GM10248 (cell line): ENCODE measurements around the gene EDNRB.

Experiments
- CTCF ChIA-PET: fragments of 300-600 bp; sonication (Branson Sonifier 250); formaldehyde crosslinking; extraction: SDS; loops from one replicate; lab custom pipeline; 2021; ENCODE audit warnings: antibody characterized with exemption; lab: Yijun Ruan, JAX
- POLR2A ChIA-PET: fragments of 350-650 bp; sonication (Branson Sonifier 250); formaldehyde crosslinking; extraction: SDS; loops from one replicate; lab custom pipeline; 2020; ENCODE audit warnings: antibody characterized with exemption; lab: Yijun Ruan, JAX
- DNase-seq: peaks from one replicate; pipeline ENCODE4 v3.0.0; 2012; ENCODE audit errors: extremely low spot score
- TF ChIP-seq, protein P1 (sequence below): IDR thresholded peaks from 2 replicates; pipeline ENCODE4 v1.5.1; 2012; ENCODE audit warnings: mild to moderate bottlenecking, low read depth; ENCODE audit errors: extremely low read depth, missing control alignments, control extremely low read depth

EDNRB gene

DNA sequence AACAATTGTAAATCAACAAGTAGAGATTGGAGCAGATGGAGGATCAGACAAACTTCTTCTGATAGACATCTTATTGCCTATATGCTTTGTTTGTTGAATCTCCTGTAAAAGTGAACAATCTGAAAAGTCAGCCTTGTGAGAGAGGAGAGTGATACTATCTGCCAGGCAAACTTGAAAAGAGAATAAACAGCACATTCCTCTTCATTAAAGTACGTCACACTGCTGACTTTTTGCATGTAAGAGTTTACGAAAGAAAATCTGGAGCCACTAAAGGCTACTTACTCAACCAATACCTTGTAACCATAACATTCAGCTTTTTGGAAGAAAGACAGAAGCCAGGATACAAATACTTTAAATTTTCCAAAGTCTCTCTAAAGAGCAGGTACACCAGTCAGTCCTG lies 42.5 kb downstream of the EDNRB start:
- POLR2A ChIA-PET = no interaction called here
- TF ChIP-seq, protein P1, sequence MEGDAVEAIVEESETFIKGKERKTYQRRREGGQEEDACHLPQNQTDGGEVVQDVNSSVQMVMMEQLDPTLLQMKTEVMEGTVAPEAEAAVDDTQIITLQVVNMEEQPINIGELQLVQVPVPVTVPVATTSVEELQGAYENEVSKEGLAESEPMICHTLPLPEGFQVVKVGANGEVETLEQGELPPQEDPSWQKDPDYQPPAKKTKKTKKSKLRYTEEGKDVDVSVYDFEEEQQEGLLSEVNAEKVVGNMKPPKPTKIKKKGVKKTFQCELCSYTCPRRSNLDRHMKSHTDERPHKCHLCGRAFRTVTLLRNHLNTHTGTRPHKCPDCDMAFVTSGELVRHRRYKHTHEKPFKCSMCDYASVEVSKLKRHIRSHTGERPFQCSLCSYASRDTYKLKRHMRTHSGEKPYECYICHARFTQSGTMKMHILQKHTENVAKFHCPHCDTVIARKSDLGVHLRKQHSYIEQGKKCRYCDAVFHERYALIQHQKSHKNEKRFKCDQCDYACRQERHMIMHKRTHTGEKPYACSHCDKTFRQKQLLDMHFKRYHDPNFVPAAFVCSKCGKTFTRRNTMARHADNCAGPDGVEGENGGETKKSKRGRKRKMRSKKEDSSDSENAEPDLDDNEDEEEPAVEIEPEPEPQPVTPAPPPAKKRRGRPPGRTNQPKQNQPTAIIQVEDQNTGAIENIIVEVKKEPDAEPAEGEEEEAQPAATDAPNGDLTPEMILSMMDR = no peak
- CTCF ChIA-PET = no interaction called here
- DNase-seq = no peak

DNA sequence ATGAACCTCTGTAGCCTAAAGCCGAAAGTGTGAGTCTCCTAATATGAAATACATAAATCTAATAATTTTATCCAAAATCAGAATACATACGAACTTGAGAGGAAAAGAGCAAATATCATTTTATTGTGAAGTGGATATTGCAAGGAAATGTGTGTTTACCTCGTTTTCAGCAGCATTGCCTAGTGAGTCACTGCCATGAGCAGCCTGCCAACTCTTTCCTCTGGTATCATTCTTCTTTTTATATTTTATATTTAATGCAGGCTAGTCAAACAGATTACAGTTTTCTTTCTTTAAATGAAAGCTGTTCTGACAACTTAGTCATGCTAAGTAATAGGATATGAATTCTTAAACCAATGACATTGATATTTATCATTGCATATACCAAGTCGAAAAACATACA lies 44.2 kb downstream of the EDNRB start:
- POLR2A ChIA-PET = no interaction called here

DNA sequence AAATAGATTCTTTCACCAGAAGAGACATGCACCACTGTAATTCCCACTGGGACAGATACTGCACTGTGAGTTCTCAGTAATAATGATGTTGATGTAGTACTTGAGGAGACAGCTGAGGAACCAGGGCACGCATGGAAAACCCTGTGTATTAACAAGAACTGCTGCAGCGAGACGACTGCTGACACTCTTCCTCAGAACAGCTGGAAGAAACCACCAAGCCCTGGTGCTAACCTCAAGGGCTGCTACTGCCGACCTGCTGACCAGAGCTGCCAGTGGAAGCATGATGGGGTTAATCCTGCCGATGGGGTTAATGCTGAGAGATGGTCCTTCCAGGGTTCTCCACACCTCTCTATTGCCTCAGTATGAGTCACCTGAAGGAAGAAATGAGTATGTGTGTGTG lies 45.6 kb downstream of the EDNRB start:
- TF ChIP-seq, protein P1 = no peak
- CTCF ChIA-PET = no interaction called here
- DNase-seq = no peak
- POLR2A ChIA-PET = no interaction called here

More for the DNA sequence above, 44.2 kb downstream of the EDNRB start:
- CTCF ChIA-PET = interaction anchor here (0.7 to 1.2 kb wide), 4 partner anchors 9 to 25 kb away, joined by 3 read pairs; no protein-coding TSS in a partner anchor
- TF ChIP-seq, protein P1 = no peak
- no peak for DNase-seq

DNA sequence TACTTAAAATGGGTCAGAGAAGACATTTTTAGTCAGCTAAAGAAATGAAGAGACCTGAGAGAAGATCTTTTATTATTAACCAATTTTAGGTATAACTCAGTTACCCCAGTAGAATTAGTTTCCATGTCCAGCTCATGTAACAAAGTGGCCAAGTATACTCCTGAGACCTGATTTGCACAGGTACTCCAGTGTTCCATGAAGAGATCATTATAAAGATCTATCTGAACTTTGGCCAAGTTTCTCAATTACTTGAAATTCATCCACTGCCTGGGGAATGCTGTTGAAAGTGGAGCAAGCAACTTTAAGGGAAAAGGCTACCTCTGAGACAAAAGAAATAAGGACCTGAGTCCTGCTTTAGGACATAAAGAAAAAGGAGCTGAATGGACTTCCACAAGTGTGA lies 47.0 kb downstream of the EDNRB start:
- CTCF ChIA-PET = interaction anchor here (0.8 to 1.8 kb wide), 2 partner anchors 10 to 14 kb away, joined by 3 to 4 read pairs; no protein-coding TSS in a partner anchor
- no peak for DNase-seq
- TF ChIP-seq, protein P1 = no peak
- POLR2A ChIA-PET = no interaction called here

DNA sequence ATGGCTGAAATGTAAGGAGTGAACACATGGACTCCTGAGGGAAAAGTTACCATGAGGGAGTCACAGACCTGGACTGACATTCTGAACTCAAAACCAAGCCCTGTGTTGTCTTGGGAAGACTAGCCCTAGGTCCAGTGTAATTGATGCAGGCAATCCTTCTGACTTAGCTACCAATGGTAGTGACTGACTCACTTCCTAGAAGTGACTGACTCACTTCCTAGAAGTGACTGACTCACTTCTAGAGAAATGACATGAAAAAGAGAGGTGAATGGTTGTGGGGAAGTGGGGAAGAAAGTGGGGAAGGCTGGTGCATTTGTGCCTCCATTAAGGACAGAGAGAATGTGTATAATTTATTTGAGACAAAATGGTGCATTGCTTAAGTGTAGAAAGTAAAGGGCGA lies 49.9 kb downstream of the EDNRB start:
- DNase-seq = no peak
- POLR2A ChIA-PET = no interaction called here
- TF ChIP-seq, protein P1 = no peak
- CTCF ChIA-PET = no interaction called here

DNA sequence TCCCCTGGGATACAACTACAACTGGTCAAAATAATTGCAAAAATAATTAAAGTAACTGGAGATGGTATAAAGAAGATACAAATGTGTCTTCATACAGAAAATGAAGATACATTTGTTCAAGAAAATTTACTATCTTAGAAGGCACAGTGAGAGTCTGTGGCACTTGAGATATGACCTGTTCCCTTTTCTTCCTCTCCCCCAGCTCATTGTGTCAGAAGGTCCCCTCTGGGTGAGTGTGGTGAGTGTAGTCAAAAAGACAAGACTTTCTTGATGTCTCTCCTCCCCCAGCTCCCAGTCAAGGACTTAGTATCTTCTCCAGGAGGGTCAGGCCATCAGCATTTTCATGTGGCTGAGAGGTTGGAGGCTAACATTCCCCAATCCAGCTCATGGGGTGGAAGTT lies 51.7 kb downstream of the EDNRB start:
- TF ChIP-seq, protein P1 = no peak
- ChIA-PET CTCF (interaction anchor here (1.6 kb wide), 1 partner anchor 23 kb away, joined by 4 read pairs; no protein-coding TSS in a partner anchor), POLR2A (no interaction called here)
- DNase-seq = no peak
